NB4 (cell line): ENCODE data around the gene EML3.

Experiments
- MYC ChIP-seq: IDR thresholded peaks from 2 replicates; pipeline ENCODE4 v1.6.1; 2011; ENCODE audit warnings: low read depth, low read length
- POLR2A ChIP-seq: IDR thresholded peaks from 2 replicates; pipeline ENCODE4 v1.6.1; 2011; ENCODE audit warnings: mild to moderate bottlenecking; ENCODE audit not compliant: insufficient read length; ENCODE audit errors: extremely low read depth
- TF ChIP-seq, protein P1 (sequence below): IDR thresholded peaks from one replicate; pipeline ENCODE4 v1.5.1; 2012; ENCODE audit warnings: low read depth, low read length

DNA sequence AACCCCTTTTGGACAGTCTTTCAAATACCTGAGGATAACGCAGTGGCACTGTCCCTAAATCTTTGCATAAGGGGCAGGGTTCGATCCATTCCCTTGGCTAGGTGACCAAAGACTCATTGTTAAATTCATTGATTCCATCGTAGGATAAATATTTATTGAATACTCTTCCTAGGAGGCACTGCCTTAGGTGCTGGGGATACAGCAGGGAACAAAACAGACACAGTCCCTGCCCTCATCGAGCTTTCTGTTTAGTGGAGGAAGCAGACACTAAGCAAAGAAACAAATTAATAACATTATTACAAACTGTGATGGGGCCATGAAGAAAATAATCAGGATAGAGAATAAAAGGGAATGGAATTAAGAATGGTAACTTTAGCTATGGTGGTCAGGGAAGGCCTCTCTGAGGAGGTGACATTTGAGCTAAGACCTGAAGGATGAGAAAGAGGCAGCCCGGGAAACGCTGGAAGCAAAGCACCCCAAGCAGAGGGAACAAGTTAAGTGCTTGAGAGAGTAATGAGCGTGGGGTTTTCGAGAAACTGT, 8.5 kb upstream of the EML3 start:
- TF ChIP-seq, protein P1, sequence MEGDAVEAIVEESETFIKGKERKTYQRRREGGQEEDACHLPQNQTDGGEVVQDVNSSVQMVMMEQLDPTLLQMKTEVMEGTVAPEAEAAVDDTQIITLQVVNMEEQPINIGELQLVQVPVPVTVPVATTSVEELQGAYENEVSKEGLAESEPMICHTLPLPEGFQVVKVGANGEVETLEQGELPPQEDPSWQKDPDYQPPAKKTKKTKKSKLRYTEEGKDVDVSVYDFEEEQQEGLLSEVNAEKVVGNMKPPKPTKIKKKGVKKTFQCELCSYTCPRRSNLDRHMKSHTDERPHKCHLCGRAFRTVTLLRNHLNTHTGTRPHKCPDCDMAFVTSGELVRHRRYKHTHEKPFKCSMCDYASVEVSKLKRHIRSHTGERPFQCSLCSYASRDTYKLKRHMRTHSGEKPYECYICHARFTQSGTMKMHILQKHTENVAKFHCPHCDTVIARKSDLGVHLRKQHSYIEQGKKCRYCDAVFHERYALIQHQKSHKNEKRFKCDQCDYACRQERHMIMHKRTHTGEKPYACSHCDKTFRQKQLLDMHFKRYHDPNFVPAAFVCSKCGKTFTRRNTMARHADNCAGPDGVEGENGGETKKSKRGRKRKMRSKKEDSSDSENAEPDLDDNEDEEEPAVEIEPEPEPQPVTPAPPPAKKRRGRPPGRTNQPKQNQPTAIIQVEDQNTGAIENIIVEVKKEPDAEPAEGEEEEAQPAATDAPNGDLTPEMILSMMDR, result no peak
- TF ChIP-seq POLR2A, result no peak
- no peak for TF ChIP-seq MYC
